A549 (cell line): Measurements from ENCODE around the gene TANGO2. TPM values are rescaled to one million over a fixed set of nuclear protein-coding genes. Genes with fewer than 3 reads are reported as not detected.

Source experiments
- ATAC-seq, 2 experiments: fragments of 200-7000 bp in 1 of 2; fragments of >200 bp in 1 of 2; cut with Nextera tagmentation in 1 of 2; cut with Tn5 transposase in 1 of 2; 3 replicates each; pipeline versions ENCODE4 v1.8.0 to v1.9.1; 2018 to 2020; ENCODE audit warnings: mild to moderate bottlenecking in 1 of 2, moderate library complexity in 1 of 2
- CTCF ChIA-PET: fragments of 300-600 bp; sonication (Branson Sonifier 250); formaldehyde crosslinking; extraction: SDS; loops from one replicate; lab custom pipeline; 2021; ENCODE audit warnings: antibody characterized with exemption, inconsistent platforms; lab: Yijun Ruan, JAX
- POLR2A ChIA-PET: fragments of 350-600 bp; formaldehyde crosslinking; extraction: SDS; loops from one replicate; lab custom pipeline; 2021; ENCODE audit warnings: antibody characterized with exemption, inconsistent platforms; lab: Yijun Ruan, JAX
- DNase-seq, 2 experiments: peaks; one replicate each; pipeline versions ENCODE4 v3.0.0 to v3.0.0-alpha.2; 2011 to 2016; ENCODE audit warnings: low read depth in 1 of 2, low spot score in 1 of 2
- FAIRE-seq: peaks from 2 replicates; lab custom pipeline; 2011; peaks lifted over from hg19 to GRCh38; lab: Jason Lieb, UNC
- H3K27ac ChIP-seq, 2 experiments: fragments of >200 bp; sonication (Bioruptor Twin); formaldehyde crosslinking; 3 replicates each; pipeline ENCODE4 v1.5.1; 2016 to 2017
- H3K4me1 ChIP-seq: fragments of >200 bp; sonication (Bioruptor Twin); formaldehyde crosslinking; 3 replicates; pipeline ENCODE4 v1.6.1; 2016
- H3K4me2 ChIP-seq: fragments of >200 bp; sonication (Bioruptor Twin); formaldehyde crosslinking; 3 replicates; pipeline ENCODE4 v1.6.1; 2016
- H3K4me3 ChIP-seq: fragments of >200 bp; sonication (Bioruptor Twin); formaldehyde crosslinking; 3 replicates; pipeline ENCODE4 v1.5.1; 2016
- H3K9me3 ChIP-seq: fragments of >200 bp; sonication (Bioruptor Twin); formaldehyde crosslinking; 3 replicates; pipeline ENCODE4 v1.6.1; 2016
- ATOH8 ChIP-seq: fragments of 250-450 bp; sonication (Bioruptor Pico); IDR thresholded peaks from 2 replicates; pipeline ENCODE4 v1.5.0; 2020; ENCODE audit warnings: low read depth, mild to moderate bottlenecking, moderate library complexity
- BHLHE40 ChIP-seq: IDR thresholded peaks from 2 replicates; pipeline ENCODE4 v1.6.1; 2012; ENCODE audit warnings: low read depth, low read length, inconsistent platforms
- CBX8 ChIP-seq: fragments of 200-600 bp; sonication (generic); IDR thresholded peaks from 2 replicates; pipeline ENCODE4 v1.6.1; 2016
- CTCF ChIP-seq: fragments of >200 bp; sonication (Bioruptor Twin); formaldehyde crosslinking; IDR thresholded peaks from 3 replicates; pipeline ENCODE4 v1.5.1; 2016
- E2F6 ChIP-seq: IDR thresholded peaks from 2 replicates; pipeline ENCODE4 v1.6.1; 2012; ENCODE audit warnings: low read depth, borderline replicate concordance
- ELK1 ChIP-seq: fragments of 150-350 bp; IDR thresholded peaks from 2 replicates; pipeline ENCODE4 v1.6.1; 2014; ENCODE audit warnings: low read depth, mild to moderate bottlenecking, low read length
- HOXA7 ChIP-seq: fragments of 250-450 bp; sonication (Bioruptor Pico); IDR thresholded peaks from 2 replicates; pipeline ENCODE4 v1.5.0; 2020; ENCODE audit warnings: mild to moderate bottlenecking, moderate library complexity
- HOXB13 ChIP-seq: fragments of 250-450 bp; sonication (Bioruptor Pico); IDR thresholded peaks from 2 replicates; pipeline ENCODE4 v1.5.0; 2020; ENCODE audit warnings: low read depth, mild to moderate bottlenecking, moderate library complexity
- JUNB ChIP-seq: fragments of >200 bp; sonication (Bioruptor Twin); formaldehyde crosslinking; IDR thresholded peaks from 2 replicates; pipeline ENCODE4 v1.6.1; 2016
- KDM5A ChIP-seq: fragments of 200-600 bp; sonication (generic); IDR thresholded peaks from 2 replicates; pipeline ENCODE4 v1.6.1; 2016; ENCODE audit warnings: antibody characterized with exemption, mild to moderate bottlenecking
- MAFK ChIP-seq: fragments of 450-650 bp; IDR thresholded peaks from 2 replicates; pipeline ENCODE4 v1.6.1; 2014; ENCODE audit not compliant: partially characterized antibody
- MAX ChIP-seq: IDR thresholded peaks from 2 replicates; pipeline ENCODE4 v1.6.1; 2012
- MYC ChIP-seq: IDR thresholded peaks from 2 replicates; pipeline ENCODE4 v1.6.1; 2012; ENCODE audit warnings: mild to moderate bottlenecking, inconsistent platforms, low read length, improper control_type of control experiment, borderline replicate concordance
- NFE2L2 ChIP-seq: fragments of 150-350 bp; conservative IDR thresholded peaks from 2 replicates; pipeline ENCODE4 v1.6.1; 2014; ENCODE audit warnings: low read length
- POLR2A ChIP-seq: IDR thresholded peaks from 2 replicates; pipeline ENCODE4 v1.6.1; 2012; ENCODE audit warnings: mild to moderate bottlenecking, low read length
- POLR2AphosphoS2 ChIP-seq: conservative IDR thresholded peaks from 2 replicates; pipeline ENCODE4 v1.6.1; 2012; ENCODE audit warnings: low read length, improper control_type of control experiment, inconsistent platforms
- RARB ChIP-seq: fragments of 250-450 bp; sonication (Bioruptor Pico); IDR thresholded peaks from 2 replicates; pipeline ENCODE4 v1.8.0; 2021; ENCODE audit warnings: mild to moderate bottlenecking, moderate library complexity
- RFX5 ChIP-seq: fragments of 450-650 bp; IDR thresholded peaks from 2 replicates; pipeline ENCODE4 v1.7.1; 2014; ENCODE audit warnings: antibody characterized with exemption, mild to moderate bottlenecking, moderate library complexity
- TFCP2L1 ChIP-seq: fragments of 250-450 bp; sonication (Bioruptor Pico); IDR thresholded peaks from 2 replicates; pipeline ENCODE4 v1.5.0; 2021; ENCODE audit warnings: mild to moderate bottlenecking
- TP53 ChIP-seq: fragments of 250-450 bp; sonication (Bioruptor Pico); IDR thresholded peaks from 2 replicates; pipeline ENCODE4 v1.5.0; 2021; ENCODE audit warnings: mild to moderate bottlenecking, moderate library complexity
- ZNF302 ChIP-seq: fragments of 250-450 bp; sonication (Bioruptor Pico); IDR thresholded peaks from 2 replicates; pipeline ENCODE4 v1.9.0; 2021; ENCODE audit warnings: inconsistent platforms, mild to moderate bottlenecking, moderate library complexity
- WGBS: methylation state at CpG from one replicate; pipeline ENCODE4 v1.1.6; 2017; ENCODE audit errors: missing lambda C conversion rate; 5-methylcytosine and 5-hydroxymethylcytosine counted together
- polyA plus RNA-seq, 4 experiments: library from polyadenylated mRNA; depleted of rRNA in 3 of 4; stranded (reverse); fragments of >200 nt; fragmentation: RNase III in 1 of 4; extraction: RNeasy Plus Mini Kit Qiagen cat#74134 plus additional on column Dnase treatment in 1 of 4; gene quantifications; 2 replicates in 3 of 4; 3 replicates in 1 of 4; pipeline ENCODE4 v1.2.3, GENCODE V29; 2011 to 2017

Gene TANGO2
- polyA plus RNA-seq, 2 of the 4 experiments (the other 2 are of a cell fraction) = 13.2 to 13.8 TPM

GRCh38 chr22:20088263-20088648, 67.3 kb downstream of the TANGO2 start:
- no peaks in the 10 kb centered on the region for H3K9me3 ChIP-seq
- POLR2A ChIA-PET = no interaction called here
- H3K27ac ChIP-seq = no peak overlapping the region
- H3K4me1 ChIP-seq = no peaks in the 10 kb centered on the region; the same call in 2 of the 3 replicates
- WGBS = 97% methylated on average over 2 of the region's 8 CpGs
- CTCF ChIA-PET = interaction anchor here (0.8 kb wide), 1 partner anchor 8 kb away, joined by 3 read pairs; no protein-coding TSS in a partner anchor
- no peak for FAIRE-seq
- no peak overlapping the region for H3K4me3 ChIP-seq
- no peak for TF ChIP-seq MYC
- no peak for TF ChIP-seq TFCP2L1 (CRISPR knock-in tag)
- no peak for TF ChIP-seq CTCF
- no peak for TF ChIP-seq ATOH8 (CRISPR knock-in tag)
- TF ChIP-seq BHLHE40 = no peak
- no peak for TF ChIP-seq HOXB13
- TF ChIP-seq ZNF302 (CRISPR knock-in tag) = no peak
- TF ChIP-seq RFX5 = no peak
- TF ChIP-seq POLR2A = no peak
- no peak for TF ChIP-seq MAX
- TF ChIP-seq TP53 (CRISPR knock-in tag) = no peak
- TF ChIP-seq MAFK = no peak
- ATAC-seq = no peak
- no peak overlapping the region for H3K4me2 ChIP-seq
- no peak for DNase-seq

- ATAC-seq (no peak), FAIRE-seq (no peak), DNase-seq (no peak)
- Histone ChIP-seq H3K4me1 (no peaks in the 10 kb centered on the region; the same call in 2 of the 3 replicates), H3K27ac (no peak overlapping the region), H3K4me2 (no peak overlapping the region), H3K9me3 (no peaks in the 10 kb centered on the region), H3K4me3 (no peak overlapping the region)
- WGBS = 91% methylated on average over 17 of the region's 17 CpGs
- TF ChIP-seq TP53 (CRISPR knock-in tag) = no peak
- TF ChIP-seq HOXA7 (CRISPR knock-in tag) = no peak
- TF ChIP-seq ELK1 = no peak
- no peak for TF ChIP-seq CTCF
- TF ChIP-seq JUNB = no peak
- no peak for TF ChIP-seq E2F6
- no peak for TF ChIP-seq POLR2A
- TF ChIP-seq NFE2L2 = no peak
- no peak for TF ChIP-seq CBX8
- TF ChIP-seq MAFK = no peak
- TF ChIP-seq KDM5A = no peak
- no peak for TF ChIP-seq RARB
- no peak for TF ChIP-seq POLR2AphosphoS2
- CTCF ChIA-PET = no interaction called here
- POLR2A ChIA-PET = no interaction called here
Observed at GRCh38 chr22:20089226-20089976, 68.5 kb downstream of the TANGO2 start.
